Pancreas (tissue), 10 donors: ENCODE results near the gene PIP4K2C. TPM values are rescaled to one million over a fixed set of nuclear protein-coding genes. Genes with fewer than 3 reads are reported as not detected.

Experiments used
- ATAC-seq, 4 donors: fragments of 200-7000 bp; cut with Tn5 transposase; one replicate each; pipeline versions ENCODE4 v1.8.0 to v1.9.1; 2020; ENCODE audit warnings: mild to moderate bottlenecking in 4 of 4, moderate library complexity in 4 of 4
- DNase-seq, 6 donors: peaks; one replicate each; pipeline ENCODE4 v3.0.0-alpha.2; 2020
- FAIRE-seq: peaks from 2 replicates; lab custom pipeline; 2012; peaks lifted over from hg19 to GRCh38; lab: Jason Lieb, UNC
- H3K27ac ChIP-seq, 4 donors: fragments of 200-600 bp; sonication (generic); 1 replicate in 3 of 4; 2 replicates in 1 of 4; pipeline versions ENCODE4 v1.5.0 to v1.8.0; 2020
- H3K27me3 ChIP-seq, 4 donors: fragments of 200-600 bp; one replicate each; pipeline ENCODE4 v1.8.0; 2021
- H3K36me3 ChIP-seq, 3 donors: fragments of 200-600 bp; sonication (generic) in 1 of 3; one replicate each; pipeline versions ENCODE4 v1.5.0 to v1.8.0; 2020 to 2021
- H3K4me1 ChIP-seq, 3 donors: fragments of 200-600 bp; one replicate each; pipeline ENCODE4 v1.8.0; 2021
- H3K4me3 ChIP-seq, 4 donors: fragments of 200-600 bp; sonication (generic) in 2 of 4; one replicate each; pipeline versions ENCODE4 v1.5.0 to v1.8.0; 2020 to 2021
- H3K9me3 ChIP-seq, 4 donors: fragments of 200-600 bp; one replicate each; pipeline ENCODE4 v1.8.0; 2021
- CTCF ChIP-seq, 4 donors: fragments of 200-600 bp; sonication (generic) in 3 of 4; IDR thresholded peaks; one replicate each; pipeline versions ENCODE4 v1.5.0 to v1.8.0; 2021; ENCODE audit warnings: antibody characterized with exemption in 4 of 4
- WGBS, 2 donors: extraction: QIAGEN DNeasy Blood & Tissue Kit; methylation state at CpG; one replicate each; pipeline ENCODE4 v1.1.7; 2013; 5-methylcytosine and 5-hydroxymethylcytosine counted together
- intact Hi-C, 3 donors: fragments of 100-400 bp; cut with DNase I; formaldehyde crosslinking; loops; one replicate each; pipeline versions ENCODE4 v1.11.1 to v1.14.2; 2022
- polyA plus RNA-seq, 2 donors: library from polyadenylated mRNA; stranded (reverse); fragments of 200-250 nt; gene quantifications; one replicate each; pipeline ENCODE4 v1.2.3, GENCODE V29; 2013
- total RNA-seq, 6 donors: library from RNA; stranded (reverse); fragmentation: NEBNext Ultra II Directional in 4 of 6; extraction: Animal tissue kit (Norgen Biotek cat#: 25700) in 4 of 6; gene quantifications; one replicate each; pipeline versions ENCODE4 v1.2.1 to v1.2.4, GENCODE V29; 2021 to 2023
- donor health status: healthy with polysubstance abuse.
- donor health status: DM: no; HTN: no; CAD: no; lungs with moderate emphysema.
- donor health status: DM: no; HTN: no; CAD: no.
- donor health status: control.
- donor health status: control.
- donor health status: Bipolar disorder and iron deficiency.
- donor health status: DM: yes; HTN: yes; CAD: no.
- donor health status: DM: no; HTN: no; CAD: no.
- donor health status: DM: no; HTN: no; CAD: no.
- donor health status: DM: yes; HTN: yes; CAD: no.

Gene PIP4K2C
- total and polyA plus RNA-seq, 8 donors, result 5.3 to 17.0 (median 15.4) TPM

GRCh38 chr12:57628280-57629191 lies 37.5 kb downstream of the PIP4K2C start:
- FAIRE-seq (no peak), ATAC-seq (no peak), DNase-seq (peak in 2 of 6 donors; percentile 2 to 38)
- 67 to 68% methylated on average over 29 of the region's 29 CpGs for WGBS, 2 donors
- Histone ChIP-seq H3K27ac (no peak overlapping the region), H3K9me3 (no peaks in the 10 kb centered on the region), H3K27me3 (peaks cover 0 to 21% (median 3%) of the 10 kb centered on the region in 4 donors), H3K36me3 (no peaks in the 10 kb centered on the region), H3K4me3 (no peak overlapping the region), H3K4me1 (peaks cover 0 to 6% (median 5%) of the 10 kb centered on the region in 3 donors)
- TF ChIP-seq CTCF (IDR thresholded peaks at IDR 0.05), result no peak
- intact Hi-C loops, result loop anchor here in 2 of 3 donors (5.0 to 10.0 kb wide), 2 partner anchors 46 to 54 kb away; no protein-coding TSS in a partner anchor

GRCh38 chr12:57629897-57630471 lies 39.0 kb downstream of the PIP4K2C start:
- no peak for TF ChIP-seq CTCF (IDR thresholded peaks at IDR 0.05)
- Histone ChIP-seq H3K27me3 (peaks cover 0 to 21% (median 3%) of the 10 kb centered on the region in 4 donors), H3K4me3 (no peak overlapping the region), H3K9me3 (no peaks in the 10 kb centered on the region), H3K27ac (no peak overlapping the region), H3K4me1 (peaks cover 0 to 6% (median 5%) of the 10 kb centered on the region in 3 donors), H3K36me3 (no peaks in the 10 kb centered on the region)
- FAIRE-seq (no peak), DNase-seq (peak in 1 of 6 donors; percentile 4), ATAC-seq (no peak)
- intact Hi-C loops, result loop anchor here in 2 of 3 donors (5.0 to 10.0 kb wide), 2 partner anchors 48 to 55 kb away; no protein-coding TSS in a partner anchor
- WGBS, 2 donors, result 85 to 94% methylated on average over 5 of the region's 5 CpGs

- H3K27ac ChIP-seq, result no peak overlapping the region
These were observed 40.0 kb downstream of the PIP4K2C start for GRCh38 chr12:57630891-57631433.

GRCh38 chr12:57631566-57632072 lies 40.6 kb downstream of the PIP4K2C start:
- ATAC-seq, result no peak
- peak in 1 of 6 donors; percentile 9 for DNase-seq
- intact Hi-C loops, result no loop called here
- no peak overlapping the region for H3K27ac ChIP-seq
- no peak for FAIRE-seq
- 12 to 13% methylated on average over 26 of the region's 26 CpGs for WGBS, 2 donors
- H3K36me3 ChIP-seq, result no peaks in the 10 kb centered on the region
- peaks cover 0 to 6% (median 5%) of the 10 kb centered on the region in 3 donors for H3K4me1 ChIP-seq
- H3K4me3 ChIP-seq, result peak overlapping the region in 1 of 4 donors; percentile 67
- H3K9me3 ChIP-seq, result no peaks in the 10 kb centered on the region
- TF ChIP-seq CTCF (IDR thresholded peaks at IDR 0.05), result no peak
- peaks cover 0 to 15% (median 2%) of the 10 kb centered on the region in 4 donors for H3K27me3 ChIP-seq

More at GRCh38 chr12:57630891-57631433, 40.0 kb downstream of the PIP4K2C start:
- intact Hi-C loops, result no loop called here
- no peak for TF ChIP-seq CTCF (IDR thresholded peaks at IDR 0.05)
- FAIRE-seq, result no peak
- H3K36me3 ChIP-seq, result no peaks in the 10 kb centered on the region
- peaks cover 0 to 21% (median 3%) of the 10 kb centered on the region in 4 donors for H3K27me3 ChIP-seq
- peaks cover 0 to 6% (median 5%) of the 10 kb centered on the region in 3 donors for H3K4me1 ChIP-seq
- ATAC-seq, result no peak
- H3K4me3 ChIP-seq, result no peak overlapping the region
- no peak for DNase-seq
- 57 to 60% methylated on average over 6 of the region's 6 CpGs for WGBS, 2 donors
- H3K9me3 ChIP-seq, result no peaks in the 10 kb centered on the region
